Inflammatory macrophage (primary cell): ENCODE measurements around the gene KAZN.

Experiments
- DNase-seq, 2 donors: peaks; one replicate each; pipeline ENCODE4 v3.0.0-alpha.2; 2020 to 2022

KAZN gene

DNA sequence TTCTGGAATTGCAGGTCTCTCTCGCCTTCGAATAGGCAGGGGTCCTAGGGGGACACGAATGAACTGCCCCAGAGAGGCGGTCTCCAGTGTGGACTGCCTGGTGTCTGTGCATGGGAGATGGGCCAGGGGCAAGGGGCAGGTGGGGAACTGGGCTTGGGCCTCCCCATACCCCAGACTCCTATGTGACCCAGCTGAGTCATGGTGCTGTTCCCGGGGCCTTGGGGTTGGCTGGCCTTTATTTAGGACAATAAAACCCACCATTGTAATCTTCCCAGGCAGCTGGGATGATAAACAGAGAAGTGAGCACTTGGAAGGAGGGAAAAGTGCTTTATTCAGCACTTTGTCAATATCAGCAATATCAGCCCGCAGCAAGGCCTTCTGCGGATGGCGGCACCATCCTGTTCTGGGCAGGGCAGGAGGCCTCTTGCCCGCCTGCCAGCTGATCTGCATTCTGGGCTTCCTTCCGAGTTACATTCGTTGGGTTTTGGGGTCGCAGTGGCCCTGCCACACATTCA is 346.0 kb downstream of the KAZN start:
- DNase-seq: no peak

DNA sequence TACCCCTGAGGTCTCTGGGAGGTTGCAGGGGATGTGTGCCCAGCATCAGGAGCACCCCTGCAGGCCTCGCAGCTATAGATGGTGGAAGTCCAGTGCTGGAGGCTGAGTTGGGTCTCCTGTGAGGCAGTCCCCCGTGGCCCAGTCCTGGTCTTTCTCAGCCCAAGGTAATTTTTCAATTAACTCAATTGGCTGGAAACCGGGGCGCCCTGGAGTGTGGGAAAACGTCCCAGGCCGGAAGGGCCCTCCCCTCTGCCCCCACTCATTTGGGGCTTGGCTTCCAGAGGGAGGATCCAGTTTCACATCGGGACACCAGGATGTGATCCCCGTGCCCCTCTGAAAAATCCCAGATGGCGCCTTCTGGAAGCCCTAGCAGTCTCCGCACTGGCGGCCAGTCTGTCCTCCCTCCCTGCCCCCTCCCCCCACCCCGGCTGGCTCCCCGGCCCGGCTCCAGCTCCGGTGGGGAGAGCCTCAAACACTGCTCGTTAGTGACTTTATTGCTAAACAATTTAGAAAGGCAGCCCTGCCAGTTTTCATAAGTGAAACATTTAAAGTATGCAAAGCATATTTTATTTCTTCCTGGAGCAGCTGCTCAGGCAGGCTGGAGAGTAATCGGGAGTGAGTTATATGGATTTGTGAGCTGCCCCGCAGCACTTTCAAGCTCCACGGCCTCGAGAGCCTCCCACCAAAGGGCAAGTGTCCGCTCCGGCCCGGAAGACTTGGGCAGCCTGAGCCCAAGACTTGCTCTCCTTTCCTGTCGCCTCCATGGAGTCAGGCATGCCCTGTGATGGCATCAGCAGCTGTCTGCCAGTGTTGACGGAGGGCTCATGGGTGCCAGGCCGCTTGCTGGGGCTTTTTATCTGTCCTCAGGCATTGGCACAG is 346.9 kb downstream of the KAZN start:
- no peak for DNase-seq

DNA sequence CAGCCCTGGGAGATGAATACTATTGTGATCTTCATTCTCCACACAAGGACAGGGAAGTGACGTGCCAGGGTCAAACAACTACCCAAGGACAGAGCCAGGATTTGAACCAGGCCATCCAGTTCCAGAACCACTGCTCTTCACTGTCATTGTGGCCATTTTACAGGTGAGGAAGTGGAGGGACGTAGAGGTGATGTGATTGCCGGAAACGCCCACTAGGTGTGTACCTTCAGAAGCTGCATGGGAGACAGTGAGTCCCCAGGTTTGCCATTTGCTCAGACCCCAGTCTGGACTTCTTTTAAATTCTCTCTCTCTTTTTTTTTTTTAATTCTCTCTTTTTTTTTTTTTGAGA is 347.5 kb downstream of the KAZN start:
- no peak for DNase-seq

DNA sequence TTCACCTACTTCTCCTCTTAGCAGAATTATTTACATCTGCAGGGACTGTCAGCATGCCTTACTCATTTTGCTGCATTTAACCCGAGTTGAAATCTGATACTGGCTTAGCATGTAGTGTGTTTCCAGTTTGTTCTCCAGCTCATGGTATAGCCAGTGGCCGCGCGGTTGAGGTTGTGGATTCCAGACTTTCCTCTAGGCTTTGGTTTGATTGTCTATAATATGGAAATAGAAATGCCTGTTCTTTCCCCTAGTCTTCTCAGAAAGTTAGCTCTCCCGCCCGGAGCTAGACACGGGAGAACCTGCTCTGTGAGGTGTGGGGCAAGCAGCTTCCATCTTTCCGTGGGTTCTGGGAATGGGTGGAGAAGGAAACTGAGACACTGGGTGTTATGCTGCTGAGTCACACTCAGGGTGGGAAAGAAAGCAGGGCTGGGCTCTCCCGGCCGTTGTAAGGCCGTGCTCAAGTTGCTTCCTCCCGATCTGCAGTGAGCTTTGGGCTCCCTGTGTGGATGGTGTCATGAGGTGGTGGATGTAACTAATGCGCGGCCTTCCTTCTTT is 348.3 kb downstream of the KAZN start:
- DNase-seq: no peak

DNA sequence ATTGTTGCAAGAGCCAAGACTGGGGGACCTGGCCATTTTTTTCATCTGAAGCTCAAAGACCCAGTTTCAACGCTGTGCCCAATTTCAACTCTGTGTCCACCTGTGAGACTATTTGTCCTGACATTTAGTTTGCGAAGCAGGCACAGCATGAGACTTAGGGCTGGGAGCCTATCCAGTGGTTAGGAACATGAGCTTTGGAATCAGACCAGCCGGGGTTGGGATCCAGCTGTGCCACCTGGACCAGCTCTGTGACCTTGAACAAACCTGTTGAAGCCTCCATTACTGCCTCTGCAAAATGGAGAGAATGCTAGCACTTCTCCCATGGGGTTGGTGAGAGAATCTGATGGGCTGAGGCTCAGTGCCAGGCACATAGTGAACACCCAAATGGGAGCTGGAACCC is 348.9 kb downstream of the KAZN start:
- DNase-seq: no peak

DNA sequence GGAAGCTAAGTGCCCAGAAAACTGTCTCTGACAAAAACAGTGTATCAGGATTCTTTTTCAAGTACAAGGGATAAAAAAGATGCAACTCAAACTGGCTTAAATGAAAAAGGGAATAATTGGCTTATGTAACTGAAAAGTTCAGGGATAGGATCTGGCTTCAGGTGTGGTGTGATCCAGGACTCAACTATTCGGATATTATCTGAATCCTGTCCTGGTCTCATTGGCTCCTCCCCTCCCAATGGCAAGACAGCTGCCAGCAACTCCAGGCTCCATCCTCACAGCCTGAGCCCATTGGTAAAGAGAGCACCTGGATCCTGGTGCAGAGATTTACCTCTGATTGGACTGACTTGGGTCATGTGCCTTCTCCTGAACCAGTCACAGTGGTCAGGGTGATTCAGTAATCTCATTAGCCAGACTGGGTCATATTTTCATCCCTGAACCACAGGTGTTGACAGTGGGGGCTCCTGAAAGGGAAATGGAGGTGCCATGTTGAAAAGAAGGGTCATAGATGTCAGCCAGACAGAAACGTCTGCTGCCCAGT is 349.7 kb downstream of the KAZN start:
- no peak for DNase-seq

DNA sequence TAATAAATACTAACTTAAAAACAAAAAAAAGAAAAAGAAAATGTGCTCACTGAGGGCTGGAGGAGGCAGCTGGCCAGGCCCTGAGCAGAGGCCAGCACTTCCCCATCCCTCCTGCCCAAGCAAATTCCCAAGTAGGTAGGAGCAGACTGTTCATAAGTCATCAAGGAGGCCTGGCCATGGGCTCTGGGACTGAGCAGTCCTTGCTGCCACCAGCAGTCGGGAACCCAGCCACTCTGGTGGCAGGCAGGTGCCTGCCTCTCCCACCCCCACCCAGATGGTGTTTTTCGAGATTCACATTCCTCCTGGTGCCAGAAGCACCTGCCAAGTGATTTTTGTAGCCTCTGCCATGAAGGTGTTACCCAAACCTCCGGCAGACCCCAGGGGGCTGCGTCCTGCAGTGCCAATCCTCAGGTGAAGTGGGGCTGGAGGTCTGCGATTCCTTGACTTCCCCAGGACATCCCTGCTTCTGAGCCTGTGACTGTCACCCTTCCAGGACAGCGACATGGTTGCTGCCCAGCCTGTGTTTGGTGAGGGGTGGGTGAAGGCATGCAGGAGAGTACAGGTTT is 350.9 kb downstream of the KAZN start:
- no peak for DNase-seq

DNA sequence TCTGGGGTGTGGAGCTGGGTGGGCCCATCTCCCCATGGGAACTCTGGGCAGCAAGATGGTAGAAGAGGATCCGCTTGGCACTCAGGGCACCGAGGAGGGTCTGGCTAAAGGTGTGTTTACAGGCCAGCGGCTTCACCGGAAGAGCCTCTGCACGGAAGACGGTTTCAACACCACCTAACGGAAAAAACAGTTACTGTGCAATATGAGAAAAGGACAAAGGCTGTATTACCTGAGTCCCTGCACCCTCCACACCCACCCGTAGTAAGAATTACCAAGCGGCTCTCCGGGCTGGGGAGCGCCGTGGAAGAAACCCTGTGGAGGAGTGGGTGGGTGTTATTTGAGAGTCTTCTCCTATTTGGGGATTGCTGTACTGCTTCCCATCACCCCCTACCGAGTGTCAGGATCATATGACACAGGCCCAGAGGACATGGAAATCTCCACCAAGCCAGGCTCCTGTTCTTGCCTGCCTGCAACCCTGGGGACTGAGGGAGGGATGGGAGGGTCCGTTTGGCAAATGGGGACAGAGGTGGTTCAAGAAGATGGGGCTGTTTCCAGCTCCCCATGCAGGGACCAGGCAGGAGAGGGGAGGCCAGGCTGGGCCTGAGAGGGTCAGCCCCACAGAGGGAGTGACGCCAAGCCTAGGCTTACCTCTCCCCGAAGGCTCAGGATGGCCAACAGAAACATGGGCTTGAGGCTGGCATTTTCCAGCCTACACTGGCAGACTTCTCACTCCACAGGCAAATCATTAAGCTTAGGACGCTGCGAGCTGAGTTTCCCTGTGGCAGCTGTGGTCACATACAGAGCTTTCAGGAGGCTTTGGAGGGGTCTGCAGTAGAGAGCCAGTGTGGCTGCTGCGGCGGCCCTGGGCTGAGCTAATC is 351.6 kb downstream of the KAZN start:
- no peak for DNase-seq

DNA sequence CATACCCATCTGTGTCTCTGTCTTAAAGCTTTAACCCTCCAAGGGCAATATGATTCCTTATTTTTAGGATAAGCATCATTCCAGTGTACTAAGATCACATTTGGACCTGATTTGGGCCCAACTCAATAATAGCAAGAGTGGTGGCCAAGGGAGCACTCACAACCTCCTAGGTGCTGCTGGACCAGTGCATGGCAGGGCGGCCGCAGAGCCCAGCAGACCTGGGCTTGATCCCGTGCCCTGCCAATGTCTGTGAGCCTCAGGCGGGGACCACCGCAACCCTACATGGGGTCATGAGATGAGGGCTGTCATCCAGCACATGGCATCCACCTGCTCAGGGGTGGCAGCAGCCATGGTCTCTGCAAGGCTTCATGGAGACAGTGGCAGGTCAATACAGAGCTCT is 353.3 kb downstream of the KAZN start:
- DNase-seq: no peak

DNA sequence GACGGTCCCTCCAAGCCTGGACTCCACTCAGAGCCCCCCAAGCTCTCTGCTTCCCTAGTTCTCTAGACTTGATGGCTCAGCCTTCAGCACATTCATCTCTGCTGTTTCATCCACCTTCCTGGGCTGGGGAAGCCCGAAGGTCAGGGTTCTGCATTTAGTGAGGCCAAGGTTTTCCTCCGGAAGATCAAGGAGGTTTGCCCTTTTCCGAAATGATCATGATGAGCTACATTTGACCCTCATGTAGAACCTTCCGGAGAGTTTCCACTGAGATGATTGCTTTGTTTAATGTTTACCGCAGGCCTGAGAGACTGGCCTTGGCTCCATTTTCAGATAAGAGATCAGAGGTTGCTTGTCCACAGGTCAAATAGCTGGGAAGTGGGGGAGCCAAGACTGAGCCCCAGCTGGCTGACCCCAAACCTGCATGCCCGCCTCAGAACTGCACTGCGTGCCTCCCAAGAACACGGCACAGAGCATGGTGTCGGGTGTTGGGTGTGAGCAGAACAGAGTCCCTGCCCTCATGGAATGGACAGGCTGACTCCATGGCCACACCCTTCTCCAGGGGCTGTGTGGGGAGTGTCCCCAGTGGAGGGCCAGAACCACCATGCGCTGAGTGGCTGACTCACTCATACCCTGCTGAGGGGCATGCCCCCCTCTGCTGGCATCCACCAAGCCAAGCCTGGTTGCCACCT is 354.3 kb downstream of the KAZN start:
- DNase-seq: no peak

DNA sequence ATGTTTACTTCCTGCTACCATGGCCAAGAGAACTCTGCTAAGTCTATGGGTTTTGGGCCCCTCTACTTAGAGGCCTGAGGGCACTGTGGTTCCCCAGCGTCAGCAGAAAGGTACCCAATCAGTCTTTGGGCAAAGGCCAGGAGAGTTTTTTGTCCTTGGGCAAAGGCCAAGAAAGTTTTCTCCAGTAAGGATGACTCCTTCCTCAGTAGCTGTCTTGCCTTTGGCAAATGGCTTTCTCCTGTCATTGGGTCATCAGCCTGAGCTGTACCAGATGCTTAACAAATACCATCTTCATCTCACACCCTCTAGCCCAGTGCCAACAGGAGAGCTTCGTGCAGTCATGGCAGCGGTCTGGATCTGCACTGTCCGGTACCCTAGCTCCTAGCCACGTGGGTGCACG is 355.7 kb downstream of the KAZN start:
- DNase-seq: no peak

DNA sequence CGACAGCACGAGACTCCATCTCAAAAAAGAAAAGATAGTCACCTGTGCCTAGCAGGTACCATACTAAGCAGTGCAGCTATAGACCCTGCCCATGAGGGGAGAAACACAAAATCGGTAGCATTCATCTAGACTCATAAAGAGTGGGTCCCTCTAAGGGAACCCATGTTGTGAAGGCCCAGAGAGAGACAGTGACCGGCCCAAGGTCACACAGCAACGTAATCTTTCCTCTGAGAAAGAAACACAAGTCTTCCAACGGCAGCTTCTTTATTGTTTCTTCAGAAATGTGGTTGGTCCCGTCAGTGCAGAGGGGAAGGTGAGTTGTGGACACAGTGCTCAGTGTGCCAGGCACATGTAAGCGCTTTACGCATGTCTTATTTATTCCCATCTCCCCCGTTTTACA is 356.4 kb downstream of the KAZN start:
- DNase-seq: no peak

DNA sequence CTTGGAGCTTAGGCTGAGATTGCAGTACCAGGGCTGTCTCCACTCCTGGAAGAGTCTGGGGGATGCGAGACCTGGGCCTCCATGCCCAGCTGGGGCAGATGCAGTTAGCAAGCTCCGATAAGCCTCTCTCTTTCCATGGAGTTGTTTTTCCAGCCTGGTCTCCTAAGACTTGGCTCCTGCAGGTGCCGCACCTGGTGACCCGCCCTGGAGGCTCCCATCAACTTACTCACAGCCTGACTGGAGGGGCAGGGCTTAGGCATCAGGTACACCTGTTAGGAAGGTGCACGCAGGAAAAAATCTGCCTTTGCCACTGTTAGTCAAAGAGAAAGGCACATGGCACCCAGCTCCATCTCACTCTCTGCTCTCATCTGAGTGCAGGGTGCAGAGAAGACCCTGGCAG is 356.9 kb downstream of the KAZN start:
- no peak for DNase-seq

DNA sequence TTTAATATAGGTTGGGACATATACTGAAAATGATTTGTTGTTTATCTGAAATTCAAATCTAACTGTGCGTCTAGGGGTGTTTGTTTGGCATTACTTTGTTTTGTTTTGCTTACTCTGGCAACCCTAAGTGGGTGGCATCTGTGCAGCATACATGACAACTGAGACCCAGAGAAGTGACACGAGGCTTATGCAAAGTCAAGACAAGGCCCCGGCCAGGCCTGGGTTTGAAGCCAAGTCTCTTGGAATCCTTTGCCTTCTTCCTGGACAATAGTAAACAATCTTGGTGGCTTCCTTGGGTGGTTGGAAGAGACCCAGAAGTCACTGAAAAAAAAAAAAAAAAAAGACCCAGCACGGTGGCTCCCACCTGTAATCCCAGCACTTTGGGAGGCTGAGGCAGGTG is 357.5 kb downstream of the KAZN start:
- no peak for DNase-seq

DNA sequence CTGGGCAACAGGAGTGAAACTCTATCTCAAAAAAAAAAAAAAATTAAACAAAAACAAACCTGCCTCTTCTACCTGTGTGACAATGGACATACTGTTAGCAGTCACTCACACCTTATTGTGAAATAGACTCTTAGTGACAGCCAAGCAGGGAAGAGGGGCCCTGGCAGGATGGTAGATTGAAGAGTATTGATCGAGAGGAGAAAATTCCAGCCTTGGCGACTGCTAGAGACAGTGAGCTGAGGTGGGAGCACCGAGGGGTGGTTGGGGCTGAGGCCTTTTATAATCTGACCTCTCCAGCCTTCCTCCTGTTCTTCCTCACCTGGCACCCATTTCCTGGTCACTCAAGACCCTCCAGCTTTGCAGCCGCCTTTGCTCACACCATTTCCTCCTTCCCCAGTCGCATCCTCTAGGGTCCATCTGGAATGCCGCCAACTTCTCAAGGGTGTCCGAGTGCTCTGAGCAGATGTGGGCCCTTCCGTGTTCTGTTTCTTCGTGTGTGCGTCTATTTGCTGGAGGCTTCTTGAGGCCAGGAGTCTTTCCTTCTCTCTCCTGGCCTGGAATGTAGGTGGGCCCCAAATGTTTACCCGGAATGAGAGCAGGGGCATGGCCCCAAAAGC is 358.2 kb downstream of the KAZN start:
- DNase-seq: no peak

DNA sequence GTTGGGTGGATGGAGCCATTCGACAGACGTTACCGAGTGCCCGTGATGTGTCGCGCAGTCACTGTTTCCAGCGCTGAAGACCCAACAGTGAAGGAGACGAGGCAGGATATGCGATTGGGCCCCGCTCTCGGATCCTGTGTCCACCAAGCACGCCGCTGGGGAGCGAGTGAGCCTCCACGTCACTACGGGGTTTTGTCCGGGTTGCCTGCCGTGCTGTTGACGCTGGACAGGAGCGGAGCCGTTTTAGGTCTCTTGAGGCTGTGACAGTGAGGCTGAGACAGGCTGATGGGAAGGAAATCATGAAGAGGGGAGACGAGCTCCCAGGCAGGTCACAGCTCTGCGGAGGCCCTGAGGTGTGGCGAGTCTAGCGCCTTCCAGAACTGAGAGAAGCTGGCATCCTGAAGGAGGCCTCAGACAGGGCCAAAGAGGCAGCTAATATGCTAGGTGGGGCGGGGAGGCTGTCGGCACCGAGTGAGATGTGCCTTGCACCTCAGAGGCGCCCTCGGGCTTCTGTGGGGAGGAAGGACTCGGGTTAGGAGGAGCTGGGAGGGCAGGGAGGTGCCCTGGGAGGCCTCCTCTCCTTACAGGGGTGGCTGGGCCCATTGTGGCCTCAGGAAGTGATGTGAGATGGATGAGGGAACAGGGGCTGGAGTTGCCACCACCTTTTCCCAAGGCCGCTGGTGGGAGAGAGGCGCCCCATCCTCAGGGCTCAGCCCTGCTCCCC is 359.1 kb downstream of the KAZN start:
- no peak for DNase-seq

DNA sequence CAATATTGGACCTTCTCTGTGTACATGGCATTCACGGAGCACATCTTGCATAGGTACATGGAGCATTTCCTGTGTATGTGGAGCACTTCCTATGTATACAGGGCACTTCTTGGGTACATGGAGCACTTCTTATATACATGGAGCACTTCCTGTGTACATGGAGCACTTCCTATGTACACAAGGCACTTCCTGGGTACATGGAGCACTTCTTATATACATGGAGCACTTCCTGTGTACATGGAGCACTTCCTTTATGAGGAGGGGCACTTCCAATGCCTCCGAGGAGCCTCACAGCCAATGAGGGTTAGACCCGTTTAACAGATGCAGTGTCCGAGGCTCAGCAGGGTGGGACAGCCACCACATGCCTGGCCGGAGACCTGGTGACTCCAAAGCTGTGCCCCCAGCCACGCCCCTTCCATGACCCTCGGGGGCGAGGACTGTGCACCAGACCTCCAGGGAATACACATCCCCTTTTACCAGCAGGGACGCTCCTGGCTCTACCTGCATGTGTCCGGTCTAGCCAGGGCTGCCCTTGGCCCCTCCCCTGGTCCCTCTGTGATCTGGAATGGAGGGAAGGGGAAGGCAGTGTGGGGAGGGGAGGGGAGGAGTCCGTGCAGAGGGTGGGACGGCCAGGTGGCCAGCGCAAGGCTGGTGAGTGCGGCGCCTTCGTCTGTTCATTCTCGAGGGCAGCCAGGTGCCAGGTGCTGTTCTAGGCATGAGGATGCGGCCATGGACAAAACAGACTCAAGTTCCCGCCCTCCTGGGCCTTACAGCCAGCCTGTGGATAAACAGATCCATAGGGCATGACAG is 360.0 kb downstream of the KAZN start:
- DNase-seq: no peak

DNA sequence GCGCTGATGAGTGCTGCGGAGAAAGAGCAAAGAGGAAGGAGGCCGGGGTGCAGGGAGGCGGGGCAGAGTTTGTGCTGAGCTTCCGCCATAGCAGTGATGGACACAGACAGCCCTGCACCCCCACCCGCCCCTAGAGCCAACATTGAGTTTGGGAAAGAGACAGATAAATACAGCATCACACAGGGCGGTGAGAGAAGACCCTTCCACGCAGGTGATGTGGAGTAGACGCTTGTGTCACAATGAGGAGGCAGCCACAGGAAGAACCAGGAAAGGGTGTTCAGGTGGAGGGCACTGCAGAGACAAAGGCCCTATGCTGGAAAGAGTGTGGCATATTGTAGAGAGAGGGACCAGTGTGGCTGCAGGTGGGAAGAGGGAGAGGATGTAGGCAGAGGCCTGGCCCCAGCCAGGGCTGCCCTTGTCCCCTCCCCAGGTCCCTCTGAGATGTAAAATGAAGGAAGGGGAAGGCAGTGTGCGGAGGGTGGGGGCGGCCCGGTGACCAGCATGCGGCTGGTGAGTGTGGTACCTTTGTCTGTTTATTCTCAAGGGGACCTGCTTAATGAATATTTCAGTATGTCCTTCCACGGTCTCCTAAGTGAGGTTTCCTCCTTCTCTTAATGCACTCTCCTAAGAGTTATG is 360.7 kb downstream of the KAZN start:
- no peak for DNase-seq

DNA sequence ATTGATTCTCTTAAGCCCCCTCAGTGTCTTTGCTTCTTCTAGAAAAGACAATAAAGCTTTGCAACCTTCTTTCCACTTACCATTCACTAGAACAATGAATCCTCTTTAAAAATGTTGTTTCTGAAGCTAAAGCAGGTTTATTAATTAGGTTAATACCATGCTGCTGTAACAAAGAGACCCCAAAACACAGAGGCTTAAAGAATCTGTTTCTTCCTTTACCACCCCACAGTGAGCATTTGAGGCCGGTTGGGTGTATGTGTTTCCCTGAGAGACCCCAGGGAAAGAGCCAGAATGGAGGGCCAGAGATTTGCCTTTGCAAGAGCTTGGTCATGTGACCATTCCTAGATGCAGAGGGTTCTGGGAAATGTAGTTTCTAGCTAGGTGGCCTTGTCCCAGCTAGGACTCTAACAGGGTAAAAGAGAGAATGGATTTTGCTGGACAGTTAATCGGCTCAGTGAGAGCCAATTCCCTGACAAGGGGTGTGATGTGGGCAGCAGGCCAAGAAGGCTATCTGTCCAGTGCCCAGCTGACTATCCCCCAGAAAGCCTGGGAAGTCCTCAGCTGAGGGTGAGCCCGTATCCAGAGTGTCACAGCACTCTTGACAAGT is 363.3 kb downstream of the KAZN start:
- peak in 1 of 2 donors; percentile 41 for DNase-seq
